NCI-H2171 treated with DMSO at 0.1 percent for 48 hours (cell line): ENCODE measurements around the gene IKBKE.

Experiments used
- DNase-seq: peaks from one replicate; lab custom pipeline; 2025; lab: John Stamatoyannopoulos, UW

IKBKE gene

DNA sequence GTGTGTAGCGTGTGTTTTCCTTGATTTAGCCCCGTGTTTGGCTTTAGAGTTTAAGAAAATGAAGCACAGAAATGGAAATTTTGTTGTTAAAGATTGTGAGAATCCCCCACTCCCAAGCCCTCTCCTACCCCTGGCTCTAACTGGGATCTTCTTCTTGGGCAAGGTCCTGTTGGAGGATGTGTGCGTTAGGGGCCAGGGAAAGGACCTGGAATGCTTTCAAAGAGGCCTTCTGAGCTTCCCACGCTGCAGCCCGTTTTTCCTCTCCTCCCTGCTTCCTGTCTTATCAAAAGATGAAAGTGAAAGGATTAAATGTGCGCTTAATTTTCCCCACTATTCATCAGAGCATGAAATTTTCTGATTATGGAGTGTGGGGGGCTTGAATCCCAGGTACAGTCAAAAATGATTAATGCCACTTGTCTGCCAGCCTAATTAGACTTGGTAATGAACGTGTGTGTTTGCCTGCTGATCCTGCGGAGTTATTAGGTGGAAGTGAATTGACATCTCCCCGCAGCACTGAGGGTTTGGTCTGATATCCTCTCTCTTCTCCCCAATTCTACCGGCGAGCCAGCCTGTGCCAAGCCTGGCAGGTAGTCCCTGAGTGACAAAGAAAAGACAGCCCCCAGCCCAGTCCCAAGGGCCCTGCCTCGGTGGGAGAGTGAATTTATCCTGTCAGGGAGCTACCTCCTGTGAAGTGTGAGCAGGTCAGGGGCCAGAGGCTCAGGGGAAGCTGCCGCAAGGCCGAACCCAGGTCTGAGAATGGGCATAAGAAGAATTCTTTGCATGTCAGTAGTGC is 42.0 kb downstream of the IKBKE start:
- peak; percentile 27 for DNase-seq

DNA sequence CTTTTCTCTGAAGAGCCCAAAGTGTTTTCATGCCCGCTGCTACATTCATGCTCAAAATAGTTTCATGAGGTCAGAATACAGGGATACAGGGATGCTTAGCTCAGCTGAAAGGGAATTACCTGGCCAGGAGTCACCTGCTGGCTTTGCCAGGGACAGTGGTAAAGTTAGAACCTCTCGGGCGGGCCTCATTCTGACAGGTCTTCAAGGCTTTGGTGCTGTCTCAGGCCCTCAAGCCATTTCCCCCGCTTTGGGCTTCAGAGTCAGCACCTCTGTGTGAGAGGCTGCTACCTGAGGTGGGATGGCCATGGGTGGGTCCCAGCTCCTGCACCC is 42.5 kb downstream of the IKBKE start:
- no peak for DNase-seq

DNA sequence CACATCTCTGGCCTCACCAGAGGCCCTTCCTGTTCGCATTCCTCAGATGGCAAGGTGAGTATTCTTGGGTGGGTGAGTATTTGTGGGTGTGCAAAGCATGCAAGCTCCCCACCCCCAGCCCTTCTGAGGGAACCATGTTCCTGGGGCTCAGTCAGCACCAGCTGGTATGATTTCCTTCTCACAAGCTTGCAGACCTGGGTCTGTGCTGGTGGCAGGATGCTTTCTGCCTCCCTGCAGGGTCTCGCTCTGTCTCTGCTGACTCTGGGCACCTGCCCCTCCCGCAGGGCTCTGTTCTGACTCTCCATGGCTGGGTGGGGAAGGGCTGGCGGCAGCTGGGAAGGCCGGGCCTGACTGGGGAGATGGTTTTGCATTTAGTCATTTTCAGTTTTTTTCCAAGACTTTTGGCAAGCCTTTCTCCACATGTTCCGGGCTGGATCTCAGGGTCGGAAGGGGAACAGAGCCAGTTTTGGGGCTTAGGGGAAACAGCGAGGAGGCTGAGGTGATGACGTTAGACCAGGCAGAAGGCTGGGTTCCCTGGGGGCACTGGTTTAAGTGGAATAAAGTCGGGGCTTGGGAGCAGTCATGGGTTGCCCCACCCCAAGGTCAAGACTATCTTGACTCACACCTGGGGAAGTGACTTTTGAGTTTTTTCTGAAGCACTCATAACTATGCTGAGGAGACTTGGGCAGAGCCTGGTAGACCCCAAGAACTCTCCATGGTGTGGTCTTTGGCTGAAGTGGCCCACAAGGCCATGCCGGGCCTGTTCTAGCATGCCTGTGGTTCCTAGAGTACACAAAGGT is 43.2 kb downstream of the IKBKE start:
- peak; percentile 92 for DNase-seq

DNA sequence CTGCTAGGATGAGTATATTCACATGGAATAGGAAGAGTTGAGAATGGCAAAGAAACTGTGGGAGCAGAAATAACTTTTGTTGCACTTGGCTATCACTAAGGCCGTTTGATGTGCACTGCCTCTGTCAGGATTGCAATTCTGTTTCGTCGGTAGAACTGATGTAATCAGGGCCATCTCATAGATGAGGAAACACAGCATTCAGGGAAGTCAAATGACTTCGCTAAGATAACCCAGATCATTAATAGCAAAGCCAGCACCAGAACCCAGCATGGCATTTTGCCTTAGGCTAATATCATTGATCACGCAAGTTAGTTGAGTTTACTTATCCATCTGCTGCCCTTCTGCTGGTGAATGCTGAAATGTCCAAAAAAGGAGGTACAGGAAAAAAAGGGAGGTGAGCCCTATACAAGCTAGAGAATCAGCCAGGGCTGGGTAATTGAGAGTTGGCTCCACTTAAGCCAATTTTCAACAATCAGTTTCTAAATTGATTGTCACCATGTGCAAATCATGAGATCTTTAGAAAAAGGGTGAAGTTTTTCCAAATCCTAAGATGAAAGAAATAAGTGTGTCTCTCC is 44.6 kb downstream of the IKBKE start:
- DNase-seq = peak; percentile 30

DNA sequence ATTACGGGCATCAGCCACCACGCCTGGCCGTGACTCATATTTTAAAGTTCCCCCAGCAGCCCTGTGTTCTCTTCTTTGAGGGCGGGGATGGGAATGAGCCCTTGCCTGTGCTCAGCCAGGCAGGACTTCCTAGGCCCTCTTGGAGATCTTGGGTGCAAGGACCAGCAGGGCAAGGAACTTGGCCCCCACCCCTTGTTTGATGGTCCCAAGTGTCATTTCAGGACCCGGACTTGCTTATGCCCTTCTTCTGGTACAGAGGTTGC is 46.4 kb downstream of the IKBKE start:
- no peak for DNase-seq

DNA sequence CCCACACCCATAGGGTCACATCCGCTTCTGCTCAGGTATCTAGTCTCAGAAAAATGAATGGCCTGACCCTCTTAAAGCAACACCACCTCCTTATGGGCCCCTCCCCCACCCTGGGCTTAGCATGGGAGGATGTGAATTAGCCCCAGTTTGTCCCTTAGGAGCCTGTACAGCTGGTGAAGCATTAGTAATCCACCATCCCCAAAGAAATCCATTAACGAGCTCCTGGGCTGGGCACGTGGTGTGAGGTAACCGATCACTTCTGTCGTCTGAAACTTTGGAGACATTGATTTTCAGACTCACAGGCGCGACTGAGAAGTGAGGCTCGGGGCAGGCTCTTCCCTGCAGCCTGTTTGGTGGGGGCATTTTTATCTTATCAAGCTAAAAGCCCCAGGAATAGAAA is 47.5 kb downstream of the IKBKE start:
- DNase-seq = peak; percentile 73

DNA sequence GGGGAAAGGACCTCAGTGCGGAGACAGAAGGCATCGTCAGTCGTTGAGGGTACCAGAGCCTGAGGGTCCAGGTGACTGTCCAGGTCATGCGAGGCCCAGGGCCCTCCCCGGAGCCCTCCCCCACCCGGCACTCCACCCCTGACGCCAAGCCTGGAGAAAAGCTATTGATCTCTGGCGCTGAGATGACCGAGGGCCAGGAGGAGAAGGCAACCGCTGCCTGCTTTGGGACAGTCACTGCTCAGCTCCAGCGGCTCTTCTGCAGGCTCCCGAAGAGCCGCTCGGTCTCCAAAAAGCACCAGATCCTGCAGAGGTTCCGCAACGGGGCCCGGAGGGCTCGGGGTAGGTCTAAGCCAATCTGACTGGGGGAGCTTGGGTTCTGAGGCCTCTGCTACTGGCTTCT is 47.9 kb downstream of the IKBKE start:
- no peak for DNase-seq

DNA sequence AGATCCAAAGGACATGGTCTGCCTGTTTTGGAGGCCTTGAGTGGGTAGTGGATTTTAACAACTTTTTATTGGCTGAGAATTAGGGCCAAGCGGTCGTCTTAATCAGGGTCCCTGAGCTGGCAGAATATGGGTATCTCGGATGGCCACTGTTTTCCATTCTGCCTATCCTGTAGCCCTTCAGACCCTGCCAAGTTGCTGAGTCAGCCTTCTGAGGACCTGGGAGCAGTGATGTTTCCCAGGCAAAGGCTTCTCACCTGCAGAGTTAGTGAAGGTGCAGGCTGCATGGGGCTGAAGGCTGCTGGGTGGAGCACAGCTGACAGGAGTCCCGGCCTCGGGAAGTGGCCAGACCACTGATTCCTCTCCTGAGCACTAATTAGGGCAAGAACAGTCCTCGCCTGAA is 48.5 kb downstream of the IKBKE start:
- DNase-seq = no peak

DNA sequence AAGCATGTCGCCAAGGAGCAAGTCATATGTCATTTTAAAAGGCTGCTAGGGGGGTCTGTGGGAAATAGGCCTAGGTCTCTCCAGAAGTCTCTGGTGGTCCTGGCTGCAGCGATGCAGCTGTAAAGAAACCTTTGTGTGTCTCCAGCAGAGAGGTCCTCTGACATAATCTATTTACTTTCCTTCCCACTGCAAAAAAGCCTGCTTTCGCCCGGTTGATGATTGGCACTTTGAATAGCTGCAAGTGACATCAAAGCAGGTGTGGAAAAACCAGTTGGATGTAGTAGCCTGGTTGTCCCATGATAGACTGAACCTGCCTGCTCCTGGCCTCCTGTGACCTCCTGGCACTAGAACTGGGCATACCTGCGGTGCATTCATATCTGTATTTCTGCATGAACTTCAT is 50.9 kb downstream of the IKBKE start:
- DNase-seq = no peak

DNA sequence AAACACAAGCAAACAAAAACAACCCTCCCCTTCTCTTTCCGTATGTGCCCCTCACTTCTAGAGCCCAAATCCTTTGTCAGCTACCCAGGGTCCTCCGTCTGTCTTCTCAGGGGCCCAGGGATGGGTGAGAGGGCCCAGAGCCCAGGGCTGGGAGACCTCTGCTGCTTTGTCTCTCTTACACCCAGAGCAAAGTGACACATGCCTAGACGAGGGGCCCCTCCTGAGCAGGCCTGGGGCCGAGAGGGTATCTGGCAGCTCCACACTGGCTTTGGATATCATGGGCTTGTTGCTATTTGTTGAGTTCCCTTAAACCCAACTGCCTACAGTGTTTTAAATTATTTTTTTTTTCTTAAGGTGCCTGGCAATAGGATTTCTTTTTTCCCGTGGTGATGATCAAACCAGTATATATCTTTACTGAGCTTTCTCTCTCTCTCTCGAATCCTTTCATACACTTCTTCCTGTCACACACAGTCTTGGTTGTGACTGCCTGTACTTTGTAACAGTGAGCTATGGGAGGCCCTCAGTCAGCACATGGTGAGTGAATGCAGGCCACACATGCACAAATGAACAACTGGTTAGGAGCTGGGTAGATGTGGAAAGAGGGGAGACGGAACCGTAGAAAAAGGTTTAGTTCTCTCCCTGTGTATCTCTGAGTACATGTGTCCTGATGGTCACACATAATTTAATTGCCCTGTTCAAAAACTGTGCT is 51.6 kb downstream of the IKBKE start:
- no peak for DNase-seq

DNA sequence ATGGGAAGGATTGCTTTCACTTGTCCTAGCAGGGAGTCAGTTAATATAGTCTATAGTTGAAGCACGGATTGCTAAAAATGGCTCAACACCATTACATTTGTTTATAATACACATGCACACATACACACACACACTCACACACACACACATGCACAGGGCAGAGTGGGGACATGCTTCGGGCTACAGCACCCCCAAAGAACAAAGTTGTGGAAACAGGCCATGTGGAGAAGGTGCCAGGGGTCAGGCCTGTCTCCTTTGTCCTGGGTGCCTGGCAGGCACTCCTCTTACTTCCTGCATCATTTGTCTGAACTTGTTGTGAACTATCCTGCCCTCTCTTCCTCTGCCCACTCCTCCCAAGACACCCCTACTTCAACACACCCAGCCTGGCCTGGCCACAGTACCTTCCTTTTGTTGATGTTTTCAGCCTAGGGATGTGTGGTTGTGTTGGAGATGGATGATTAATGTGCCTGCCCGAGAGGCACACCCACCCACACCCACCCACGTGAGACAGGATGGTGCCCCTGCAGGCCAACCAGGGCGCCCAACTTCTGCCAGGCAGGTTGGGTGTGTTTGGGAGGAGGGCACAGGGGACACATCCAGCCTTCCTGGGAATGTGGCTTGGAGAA is 54.6 kb downstream of the IKBKE start:
- DNase-seq = no peak

DNA sequence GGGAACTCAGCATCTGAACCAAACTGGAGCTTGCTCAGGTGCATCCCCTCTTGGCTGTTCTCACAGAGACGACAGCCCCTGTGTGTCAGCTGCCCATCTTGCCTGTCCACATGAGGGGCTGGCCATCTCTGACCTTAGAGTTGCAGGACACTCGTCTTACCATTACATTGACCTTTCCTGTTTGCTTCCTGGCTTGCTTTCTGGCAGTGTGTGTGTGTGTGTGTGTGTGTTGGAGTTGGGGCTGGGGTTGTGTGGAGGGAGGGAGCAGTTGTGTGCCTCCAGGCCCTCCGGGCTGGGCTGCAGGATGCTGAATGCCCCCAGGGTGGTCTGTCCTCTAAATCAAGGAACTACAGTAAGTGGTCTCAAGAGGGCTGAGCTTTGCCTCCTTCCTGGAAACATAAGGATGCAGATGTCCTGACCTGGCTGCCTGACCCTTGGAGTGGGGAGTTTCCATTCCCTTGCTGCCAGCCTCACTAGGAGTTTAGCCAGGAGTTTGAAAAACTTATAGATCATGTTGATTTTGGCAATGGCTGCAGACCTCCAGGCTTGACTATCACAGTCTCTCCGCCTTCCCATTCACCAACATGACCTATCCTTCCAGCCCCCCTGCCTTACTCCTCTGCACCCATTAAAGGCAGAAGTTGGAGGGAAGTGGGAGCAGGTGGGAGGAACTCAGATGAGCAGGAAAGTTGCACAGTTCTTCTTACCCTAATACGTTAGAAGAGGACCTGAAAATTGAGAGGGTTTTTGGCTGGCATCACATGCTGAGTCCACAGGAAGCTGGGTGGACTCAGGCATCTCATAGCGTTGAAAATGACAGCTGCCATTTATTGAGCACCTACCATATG is 56.0 kb downstream of the IKBKE start:
- no peak for DNase-seq

DNA sequence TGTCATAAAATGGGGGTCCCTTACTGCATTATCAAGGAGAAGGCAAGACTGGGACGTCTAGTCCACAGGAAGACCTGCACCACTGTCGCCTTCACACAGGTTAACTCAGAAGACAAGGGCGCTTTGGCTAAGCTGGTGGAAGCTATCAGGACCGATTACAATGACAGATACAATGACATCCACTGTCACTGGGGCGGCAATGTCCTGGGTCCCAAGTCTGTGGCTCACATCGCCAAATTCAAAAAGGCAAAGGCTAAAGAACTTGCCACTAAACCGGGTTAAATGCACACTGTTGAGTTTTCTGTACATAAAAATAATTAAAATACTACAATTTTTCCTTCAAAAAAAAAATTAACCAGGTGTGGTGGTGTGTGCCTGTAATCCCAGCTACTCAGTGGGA is 59.1 kb downstream of the IKBKE start:
- no peak for DNase-seq

DNA sequence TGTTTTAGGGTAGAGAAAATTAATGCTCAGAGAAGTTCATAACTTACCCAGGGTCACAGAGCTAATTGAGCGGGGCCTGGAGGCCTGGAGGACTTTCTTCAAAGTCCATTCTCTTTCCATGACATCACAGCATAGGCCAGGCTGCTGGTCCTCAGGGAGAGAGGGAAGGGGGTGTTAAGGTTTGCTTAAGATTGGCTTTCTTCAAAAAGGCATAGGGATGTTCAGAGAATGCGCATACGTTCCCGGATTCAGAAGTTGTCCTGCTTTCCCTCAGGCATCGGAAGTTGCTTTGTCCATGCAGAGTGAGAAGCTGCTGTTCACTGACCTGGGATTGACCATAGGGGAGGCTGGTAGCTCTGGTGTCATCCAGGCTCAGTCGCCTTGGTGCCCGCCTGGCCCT is 62.1 kb downstream of the IKBKE start:
- no peak for DNase-seq

DNA sequence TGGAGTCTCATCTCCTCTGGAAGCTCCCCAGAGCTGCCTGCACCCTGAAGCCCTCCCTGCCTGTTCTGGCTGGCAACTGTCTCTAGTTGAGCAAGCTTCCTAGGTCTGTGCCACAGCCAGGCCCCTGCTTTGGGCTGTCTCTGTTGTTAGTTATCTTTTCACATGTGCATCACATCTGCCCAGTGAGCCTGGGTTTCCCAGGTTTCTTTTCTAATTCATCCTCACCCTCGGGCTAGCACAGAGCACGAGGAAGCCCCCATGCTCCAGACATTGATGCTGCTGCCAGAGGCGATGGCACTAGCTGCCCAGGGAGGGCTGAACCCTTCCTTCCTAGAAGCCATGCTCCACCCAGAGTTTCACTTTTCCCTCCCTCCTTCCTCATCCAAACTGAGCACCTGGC is 64.3 kb downstream of the IKBKE start:
- no peak for DNase-seq

DNA sequence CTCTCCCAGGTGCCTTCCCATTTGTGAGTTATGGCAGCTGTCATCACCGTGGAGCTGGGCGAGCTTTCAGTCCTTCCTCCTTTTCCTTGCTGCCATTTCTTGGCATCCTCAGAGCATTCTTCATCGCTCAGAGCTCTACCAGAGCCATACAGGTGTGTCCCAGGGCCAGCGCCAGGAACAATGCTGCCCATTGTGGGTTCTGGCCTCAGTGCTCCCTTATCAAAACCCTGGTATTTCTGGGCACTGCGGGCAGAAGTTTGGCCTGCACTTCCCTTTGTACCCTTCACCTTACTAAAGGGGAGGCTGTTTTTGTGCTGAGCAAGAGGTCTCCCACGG is 65.5 kb downstream of the IKBKE start:
- DNase-seq = no peak

DNA sequence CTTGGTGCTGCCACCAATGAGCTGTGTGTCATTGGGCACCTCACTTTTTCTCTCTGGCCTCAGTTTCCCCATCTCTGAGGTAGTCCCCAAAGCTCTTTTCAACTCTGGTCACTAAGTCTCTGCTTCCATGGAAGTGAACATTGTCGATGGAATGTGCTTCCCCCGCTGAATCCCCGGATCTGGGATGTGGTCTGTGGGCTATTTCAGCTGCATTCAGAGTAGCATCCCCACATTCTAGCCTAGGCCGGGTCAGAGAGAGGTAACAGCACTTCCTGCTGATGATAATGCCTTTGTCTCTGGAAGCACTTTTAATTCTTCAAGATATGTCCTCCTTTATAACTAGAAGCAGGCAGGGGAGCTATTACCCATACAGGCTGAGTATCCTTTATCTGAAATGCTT is 66.9 kb downstream of the IKBKE start:
- no peak for DNase-seq

DNA sequence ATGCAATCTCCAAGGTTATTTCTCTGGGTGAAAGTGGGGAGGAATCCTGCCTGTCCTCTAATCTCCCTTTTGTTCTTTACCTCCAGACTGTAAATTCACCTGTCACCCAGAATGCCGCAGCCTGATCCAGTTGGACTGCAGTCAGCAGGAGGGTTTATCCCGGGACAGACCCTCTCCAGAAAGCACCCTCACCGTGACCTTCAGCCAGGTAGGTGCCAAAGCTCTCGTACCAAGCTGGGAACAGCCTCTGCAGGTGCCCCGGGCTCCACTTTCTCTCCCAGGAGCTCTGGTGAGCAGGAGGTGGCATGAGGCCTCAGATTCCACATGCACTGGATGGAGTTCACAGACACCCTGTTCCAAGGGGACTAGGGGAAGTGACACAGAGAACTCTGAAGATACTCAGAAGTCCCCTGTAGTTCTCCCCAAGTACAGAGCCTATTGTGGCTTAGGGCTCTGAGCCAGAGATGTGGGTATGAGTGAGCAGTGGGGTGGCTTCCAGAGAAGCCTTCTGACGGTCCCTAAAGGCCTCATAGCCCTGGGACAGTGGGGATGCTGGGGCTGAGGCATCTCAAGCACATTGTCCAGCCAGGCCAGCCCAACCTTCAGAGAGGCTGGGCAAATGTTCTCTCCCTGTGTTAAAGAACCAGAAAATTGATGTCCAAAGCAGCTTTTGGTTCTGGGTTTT is 68.0 kb downstream of the IKBKE start:
- DNase-seq = no peak

DNA sequence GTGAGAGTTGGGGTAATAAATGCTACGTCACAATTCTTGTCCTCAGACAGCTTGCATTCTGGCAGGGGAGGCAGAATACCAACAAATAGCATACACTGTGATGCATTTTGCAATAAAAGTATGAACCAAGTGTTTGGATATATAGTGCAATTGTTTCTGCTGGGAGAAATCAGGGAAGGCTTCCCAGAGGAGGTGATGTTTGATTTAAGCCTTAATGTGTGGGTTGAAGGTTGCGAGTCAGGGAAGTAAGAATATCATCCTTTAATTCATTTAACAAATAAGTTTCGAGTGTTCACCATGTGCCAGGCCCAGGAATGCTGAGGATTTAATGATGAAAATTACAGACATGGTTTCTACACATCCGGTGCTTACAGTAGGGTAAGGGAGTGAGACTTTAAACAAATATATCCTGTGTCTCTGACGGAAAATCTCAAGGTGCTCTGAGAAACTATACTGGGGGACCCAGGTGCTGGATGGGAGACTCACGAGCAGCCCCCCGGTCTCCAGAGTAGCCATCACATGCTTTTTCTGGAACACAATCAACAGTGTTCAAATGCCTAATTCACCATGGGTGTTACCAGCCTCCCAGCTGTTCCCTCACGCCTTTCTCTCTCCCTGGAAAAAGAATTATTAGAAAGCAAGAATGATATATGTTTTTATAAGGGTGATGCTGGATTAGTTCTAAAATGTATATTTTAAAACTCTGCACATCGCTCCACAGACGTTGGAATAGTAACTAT is 68.8 kb downstream of the IKBKE start:
- no peak for DNase-seq

DNA sequence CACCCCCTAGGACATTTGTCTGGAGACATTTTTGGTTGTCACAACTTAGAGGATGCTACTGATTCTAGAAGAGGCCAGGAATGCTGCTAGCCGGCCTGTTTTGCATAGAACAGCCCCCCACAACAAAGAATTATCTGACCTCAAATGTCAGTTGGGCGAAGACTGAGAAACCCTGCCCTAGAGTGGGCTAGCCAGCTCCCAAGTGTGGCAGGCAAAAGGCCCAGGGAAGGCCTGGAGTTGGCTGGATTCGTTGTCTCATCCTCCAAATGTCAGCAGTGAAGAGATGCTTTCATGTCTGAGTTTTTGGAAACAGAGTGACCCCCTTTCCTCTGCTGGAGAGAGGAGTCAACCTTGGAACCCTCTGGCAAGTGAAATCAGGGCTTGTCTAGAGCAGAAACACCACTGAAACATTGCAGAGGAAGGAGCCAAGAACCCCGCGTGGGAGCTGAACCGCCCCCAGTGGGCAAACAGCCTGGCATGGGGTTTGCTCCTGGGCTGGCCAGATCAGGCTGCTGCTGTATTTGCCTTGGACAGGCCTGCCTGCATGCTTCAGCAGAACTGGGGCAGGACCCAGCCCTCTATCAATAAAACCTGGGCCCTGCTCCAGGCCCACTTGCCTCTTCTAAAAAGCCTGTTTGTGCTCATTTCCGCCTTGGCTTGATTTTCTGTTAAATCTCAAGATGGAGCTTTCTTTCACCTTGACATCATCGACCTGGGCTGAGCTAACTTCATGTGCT is 69.9 kb downstream of the IKBKE start:
- no peak for DNase-seq
